ENCODE data around the gene BFSP1. TPM values are rescaled to one million over a fixed set of nuclear protein-coding genes. Genes with fewer than 3 reads are reported as not detected.

Gene BFSP1
- polyA plus RNA-seq, 4 donors: 3.3 to 4.5 (median 4.0) TPM

- DNase-seq (ENCODE audit: low read depth in 4 of 4, low spot score in 3 of 4): no peak
Measured at GRCh38 chr20:17558154-17558940, 27.2 kb upstream of the BFSP1 start.

- DNase-seq (ENCODE audit: low read depth in 4 of 4, low spot score in 3 of 4): no peak
Measured at GRCh38 chr20:17557675-17558006, 26.5 kb upstream of the BFSP1 start.

GRCh38 chr20:17556837-17557674 is 25.9 kb upstream of the BFSP1 start:
- DNase-seq (ENCODE audit: low read depth in 4 of 4, low spot score in 3 of 4): no peak

DNA sequence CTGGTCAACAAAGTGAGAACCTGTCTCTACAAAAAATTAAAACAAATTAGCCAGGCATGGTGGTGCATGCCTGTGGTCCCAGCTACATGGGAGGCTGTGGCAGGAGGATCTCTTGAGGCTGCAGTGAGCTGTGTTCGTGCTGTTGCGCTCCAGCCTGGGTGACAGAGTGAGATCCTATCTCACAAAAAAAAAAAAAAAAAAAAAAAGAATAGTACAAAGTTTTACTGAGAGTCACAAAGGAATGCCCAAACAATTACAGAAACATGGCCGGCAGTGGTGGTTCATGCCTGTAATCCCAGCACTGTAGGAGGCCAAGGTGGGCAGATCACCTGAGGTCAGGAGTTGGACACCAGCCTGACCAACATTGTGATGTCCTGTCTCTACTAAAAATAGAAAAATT is 23.9 kb upstream of the BFSP1 start:
- DNase-seq (ENCODE audit: low read depth in 4 of 4, low spot score in 3 of 4): no peak

GRCh38 chr20:17549131-17549530 is 18.0 kb upstream of the BFSP1 start:
- DNase-seq (ENCODE audit: low read depth in 4 of 4, low spot score in 3 of 4): no peak

- DNase-seq (ENCODE audit: low read depth in 4 of 4, low spot score in 3 of 4): no peak
Measured at GRCh38 chr20:17545127-17545526, 13.9 kb upstream of the BFSP1 start.

DNA sequence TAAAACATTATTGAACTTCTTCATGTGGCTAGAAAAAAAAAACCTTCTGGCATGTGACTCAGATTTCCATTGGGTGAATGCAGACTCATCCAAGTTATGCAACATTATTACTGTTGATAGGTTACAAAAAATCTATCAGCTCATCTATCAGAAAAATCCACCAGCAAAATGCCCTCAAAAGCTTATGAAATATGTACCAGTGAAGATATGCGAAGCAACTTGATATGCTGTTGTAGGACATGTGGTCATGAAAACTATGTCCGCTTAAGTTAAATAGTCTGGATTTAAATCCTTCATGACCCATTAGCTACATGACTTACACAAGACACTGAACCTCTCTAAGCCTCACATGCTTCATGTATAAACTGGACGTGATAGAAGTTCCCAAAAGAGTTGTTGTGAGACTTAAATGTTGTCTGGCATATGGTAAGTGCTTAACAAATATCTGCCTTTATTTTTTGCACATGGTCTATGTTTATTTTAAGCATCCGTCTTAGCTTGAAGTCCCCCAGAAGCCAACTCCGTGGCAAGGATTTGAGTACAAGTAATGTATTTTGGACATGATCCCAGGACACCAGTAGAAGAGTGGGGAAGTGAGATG is 12.5 kb upstream of the BFSP1 start:
- no peak for DNase-seq (ENCODE audit: low read depth in 4 of 4, low spot score in 3 of 4)

DNA sequence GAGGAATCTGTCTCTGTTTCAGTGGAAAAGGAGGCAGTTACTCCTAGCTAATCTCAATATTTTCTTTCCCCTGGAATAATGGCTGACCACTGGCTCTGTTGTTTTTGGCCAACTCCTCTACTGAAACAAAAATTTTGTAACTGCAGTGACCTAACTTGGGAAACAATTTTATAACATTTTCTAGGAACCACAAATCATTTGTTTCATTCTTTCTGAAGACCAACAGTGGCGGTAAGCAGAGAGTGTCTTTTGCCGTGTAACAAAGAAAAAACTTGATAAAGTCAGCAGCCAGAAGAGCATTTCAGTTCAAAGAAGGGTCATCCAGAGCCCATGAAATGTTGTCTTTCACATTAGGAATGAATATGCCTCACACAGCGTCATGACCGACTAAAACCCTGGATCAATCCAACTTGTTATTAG is 11.8 kb upstream of the BFSP1 start:
- peak in 1 of 4 donors; percentile 58 for DNase-seq (ENCODE audit: low read depth in 4 of 4, low spot score in 3 of 4)

- no peak for DNase-seq (ENCODE audit: low read depth in 4 of 4, low spot score in 3 of 4)
Measured at GRCh38 chr20:17542481-17542880, 11.3 kb upstream of the BFSP1 start.

GRCh38 chr20:17541996-17542395 is 10.8 kb upstream of the BFSP1 start:
- DNase-seq (ENCODE audit: low read depth in 4 of 4, low spot score in 3 of 4): no peak

DNA sequence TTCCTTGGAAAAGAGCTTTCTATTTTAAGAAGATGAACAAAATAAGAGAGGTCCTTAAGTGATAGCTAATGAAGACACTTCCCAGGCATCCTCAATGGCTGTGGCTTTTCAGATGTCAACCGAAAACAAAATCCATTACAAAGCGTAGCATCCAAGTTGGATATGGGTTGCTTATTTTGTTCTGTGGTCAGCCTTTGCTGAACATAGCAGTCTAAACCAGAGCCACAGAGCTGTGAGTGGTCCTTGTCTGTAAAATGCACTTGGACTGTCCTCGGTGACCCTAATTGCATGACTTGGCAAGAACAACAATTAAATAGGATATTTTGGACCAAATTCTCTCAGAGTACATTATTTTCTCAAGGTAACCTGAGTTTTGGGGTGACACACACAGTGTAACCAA is 10.4 kb upstream of the BFSP1 start:
- DNase-seq (ENCODE audit: low read depth in 4 of 4, low spot score in 3 of 4): no peak

- no peak for DNase-seq (ENCODE audit: low read depth in 4 of 4, low spot score in 3 of 4)
Measured at GRCh38 chr20:17538517-17539170, 7.5 kb upstream of the BFSP1 start.

DNA sequence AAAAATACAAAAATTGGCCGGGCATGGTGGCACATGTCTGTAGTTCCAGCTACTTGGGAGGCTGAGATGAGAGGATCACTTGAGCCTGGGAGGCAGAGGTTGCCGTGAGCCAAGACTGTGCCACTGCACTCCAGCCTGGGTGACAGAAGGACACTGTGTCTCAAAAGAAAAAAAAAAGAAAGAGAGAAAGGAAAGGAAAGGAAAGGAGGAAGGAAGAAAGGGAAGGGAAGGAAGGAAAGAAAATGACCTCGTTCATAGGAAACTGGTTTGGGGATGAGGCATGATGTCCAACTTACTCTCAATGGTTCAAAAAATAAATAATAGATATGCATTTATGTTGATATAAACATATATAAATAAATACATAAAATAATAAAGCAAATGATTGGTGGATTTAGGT is 6.8 kb upstream of the BFSP1 start:
- no peak for DNase-seq (ENCODE audit: low read depth in 4 of 4, low spot score in 3 of 4)

GRCh38 chr20:17536944-17537444 is 5.8 kb upstream of the BFSP1 start:
- DNase-seq (ENCODE audit: low read depth in 4 of 4, low spot score in 3 of 4): peak in 2 of 4 donors; percentile 58 to 65

DNA sequence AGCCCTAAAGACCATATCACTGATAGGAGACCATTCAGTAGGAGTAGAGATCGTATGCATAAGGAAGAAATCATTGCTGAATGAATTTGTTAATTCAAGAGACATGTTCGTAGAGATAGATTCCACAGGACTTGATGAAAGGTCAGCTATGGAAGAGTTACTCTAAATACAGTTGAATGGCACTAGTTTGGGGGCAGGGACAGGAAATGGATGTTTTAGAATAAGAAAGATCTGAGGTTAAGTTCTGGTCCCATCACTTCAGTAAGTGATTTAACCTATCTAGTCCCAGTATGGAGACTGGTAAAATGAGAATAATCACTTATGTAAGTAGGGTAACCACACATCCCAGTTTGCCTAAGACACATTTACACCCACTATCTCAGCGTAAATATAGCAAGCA is 2.9 kb upstream of the BFSP1 start:
- no peak for DNase-seq (ENCODE audit: low read depth in 4 of 4, low spot score in 3 of 4)

DNA sequence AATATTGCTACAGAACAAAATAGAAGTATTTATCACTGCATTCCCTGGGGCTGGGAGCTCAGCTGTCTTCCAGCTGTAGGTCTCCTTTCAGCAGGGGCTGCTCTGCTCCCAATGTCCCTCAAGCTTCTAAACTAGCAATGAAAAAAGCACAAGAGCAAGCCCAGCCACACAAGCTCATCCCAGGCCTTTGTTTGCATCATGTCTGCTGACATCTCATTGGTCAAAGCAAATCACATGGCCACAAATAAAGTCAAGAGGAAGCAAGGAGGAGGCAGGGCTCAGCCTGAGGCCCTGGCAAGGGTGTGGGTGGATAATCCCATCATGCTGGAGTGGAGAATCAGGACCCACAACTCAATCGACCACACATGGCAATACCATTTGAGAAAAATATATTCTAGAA is 2.2 kb upstream of the BFSP1 start:
- no peak for DNase-seq (ENCODE audit: low read depth in 4 of 4, low spot score in 3 of 4)

GRCh38 chr20:17531665-17532025 is 466 bp upstream of the BFSP1 start:
- no peak for DNase-seq (ENCODE audit: low read depth in 4 of 4, low spot score in 3 of 4)

GRCh38 chr20:17530153-17530552 is 1.0 kb downstream of the BFSP1 start:
- DNase-seq (ENCODE audit: low read depth in 4 of 4, low spot score in 3 of 4): no peak

DNA sequence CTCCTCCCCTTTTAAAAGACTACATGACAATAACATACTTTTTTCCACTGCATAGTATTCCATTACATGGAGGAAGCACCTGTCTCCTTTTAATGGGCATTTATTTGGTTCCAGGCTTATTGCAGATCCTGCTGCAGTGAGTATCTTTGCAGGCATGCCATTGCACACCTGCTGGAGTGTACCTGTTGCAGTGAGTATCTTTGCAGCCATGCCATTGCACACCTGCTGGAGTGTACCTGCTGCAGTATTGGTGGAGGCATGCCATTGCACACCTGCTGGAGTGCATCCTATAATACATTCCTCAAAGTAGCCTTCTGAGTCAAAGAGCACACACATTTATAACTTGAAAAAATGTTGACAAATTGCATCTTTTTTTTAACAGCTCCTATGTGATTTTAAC is 1.6 kb downstream of the BFSP1 start:
- no peak for DNase-seq (ENCODE audit: low read depth in 4 of 4, low spot score in 3 of 4)

DNA sequence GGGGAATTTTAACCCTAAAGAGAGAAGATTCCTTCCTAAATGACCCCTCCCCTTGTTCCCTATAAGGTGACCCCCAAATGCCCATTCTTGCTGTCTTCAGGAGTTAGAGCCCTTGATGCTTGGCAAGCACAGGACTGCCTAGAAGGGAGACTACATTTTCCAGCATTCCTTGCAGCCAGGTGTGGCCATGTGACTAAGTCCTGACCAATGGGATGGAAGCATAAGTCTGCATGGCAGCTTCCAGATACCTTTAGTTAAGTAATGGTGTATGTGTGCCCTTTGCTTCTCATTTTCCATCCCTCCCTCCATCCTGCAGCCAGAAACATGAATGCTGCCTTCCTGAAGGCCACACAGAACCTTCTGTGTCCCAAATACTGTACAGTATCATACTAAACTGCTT is 5.5 kb downstream of the BFSP1 start:
- DNase-seq (ENCODE audit: low read depth in 4 of 4, low spot score in 3 of 4): no peak

DNA sequence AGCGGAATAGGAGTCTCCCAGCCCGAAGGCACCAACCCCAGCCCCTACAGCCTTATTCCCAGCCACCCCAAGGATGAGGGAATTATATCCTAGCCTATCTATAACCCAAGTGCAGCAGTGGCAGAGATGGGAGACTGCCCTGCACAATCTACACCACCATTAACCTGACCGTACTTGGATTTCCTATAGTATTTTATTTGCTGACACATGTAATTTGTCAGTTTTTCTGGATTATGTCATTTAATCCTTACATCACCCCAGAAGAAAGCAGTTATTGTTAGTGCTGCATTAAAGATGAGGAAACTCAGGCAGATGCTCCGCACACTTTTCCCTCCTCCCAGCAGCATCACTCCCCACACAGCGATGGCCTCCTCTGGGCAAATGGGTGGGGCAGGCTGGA is 6.0 kb downstream of the BFSP1 start:
- no peak for DNase-seq (ENCODE audit: low read depth in 4 of 4, low spot score in 3 of 4)

Measured in right renal pelvis (tissue), 4 donors.